ENCODE measurements around the gene MYO15A. TPM values are rescaled to one million over a fixed set of nuclear protein-coding genes. Genes with fewer than 3 reads are reported as not detected.

The MYO15A gene, protein sequence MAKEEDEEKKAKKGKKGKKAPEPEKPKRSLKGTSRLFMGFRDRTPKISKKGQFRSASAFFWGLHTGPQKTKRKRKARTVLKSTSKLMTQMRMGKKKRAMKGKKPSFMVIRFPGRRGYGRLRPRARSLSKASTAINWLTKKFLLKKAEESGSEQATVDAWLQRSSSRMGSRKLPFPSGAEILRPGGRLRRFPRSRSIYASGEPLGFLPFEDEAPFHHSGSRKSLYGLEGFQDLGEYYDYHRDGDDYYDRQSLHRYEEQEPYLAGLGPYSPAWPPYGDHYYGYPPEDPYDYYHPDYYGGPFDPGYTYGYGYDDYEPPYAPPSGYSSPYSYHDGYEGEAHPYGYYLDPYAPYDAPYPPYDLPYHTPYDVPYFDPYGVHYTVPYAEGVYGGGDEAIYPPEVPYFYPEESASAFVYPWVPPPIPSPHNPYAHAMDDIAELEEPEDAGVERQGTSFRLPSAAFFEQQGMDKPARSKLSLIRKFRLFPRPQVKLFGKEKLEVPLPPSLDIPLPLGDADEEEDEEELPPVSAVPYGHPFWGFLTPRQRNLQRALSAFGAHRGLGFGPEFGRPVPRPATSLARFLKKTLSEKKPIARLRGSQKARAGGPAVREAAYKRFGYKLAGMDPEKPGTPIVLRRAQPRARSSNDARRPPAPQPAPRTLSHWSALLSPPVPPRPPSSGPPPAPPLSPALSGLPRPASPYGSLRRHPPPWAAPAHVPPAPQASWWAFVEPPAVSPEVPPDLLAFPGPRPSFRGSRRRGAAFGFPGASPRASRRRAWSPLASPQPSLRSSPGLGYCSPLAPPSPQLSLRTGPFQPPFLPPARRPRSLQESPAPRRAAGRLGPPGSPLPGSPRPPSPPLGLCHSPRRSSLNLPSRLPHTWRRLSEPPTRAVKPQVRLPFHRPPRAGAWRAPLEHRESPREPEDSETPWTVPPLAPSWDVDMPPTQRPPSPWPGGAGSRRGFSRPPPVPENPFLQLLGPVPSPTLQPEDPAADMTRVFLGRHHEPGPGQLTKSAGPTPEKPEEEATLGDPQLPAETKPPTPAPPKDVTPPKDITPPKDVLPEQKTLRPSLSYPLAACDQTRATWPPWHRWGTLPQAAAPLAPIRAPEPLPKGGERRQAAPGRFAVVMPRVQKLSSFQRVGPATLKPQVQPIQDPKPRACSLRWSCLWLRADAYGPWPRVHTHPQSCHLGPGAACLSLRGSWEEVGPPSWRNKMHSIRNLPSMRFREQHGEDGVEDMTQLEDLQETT (N-terminal part only)
- 0.39 TPM for polyA plus RNA-seq (2013, experiment 1 of 2; ENCODE audit: insufficient read length)
- 0.50 TPM for polyA plus RNA-seq (2013, experiment 2 of 2; ENCODE audit: insufficient read length)

- no peak for DNase-seq
Measured at GRCh38 chr17:18108401-18109312, at the start of gene MYO15A. TSS of gene MYO15A (plus strand) at chr17:18108756. CDS start at chr17:18118801, 10,045 bp downstream.

GRCh38 chr17:18059283-18059682, 49.3 kb upstream of the MYO15A start:
- DNase-seq: no peak

DNA sequence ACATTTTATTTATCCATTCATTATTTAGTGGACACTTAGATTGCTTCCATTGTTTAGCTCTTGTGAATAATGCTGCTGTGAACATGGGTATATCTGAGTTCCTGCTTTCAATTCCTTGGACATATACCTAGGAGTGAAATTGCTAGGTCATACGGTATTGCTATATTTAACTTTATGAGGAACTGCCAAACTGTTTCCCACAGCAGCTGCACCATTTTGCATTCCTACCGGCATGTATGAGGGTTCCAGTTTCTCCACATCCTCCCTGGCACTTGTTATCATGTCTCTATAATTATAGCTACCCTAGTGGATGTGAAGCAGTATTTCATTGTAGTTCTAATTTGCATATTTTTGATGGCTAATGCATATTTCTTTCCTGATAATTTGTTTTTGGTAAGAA, 44.5 kb upstream of the MYO15A start:
- DNase-seq: no peak

DNA sequence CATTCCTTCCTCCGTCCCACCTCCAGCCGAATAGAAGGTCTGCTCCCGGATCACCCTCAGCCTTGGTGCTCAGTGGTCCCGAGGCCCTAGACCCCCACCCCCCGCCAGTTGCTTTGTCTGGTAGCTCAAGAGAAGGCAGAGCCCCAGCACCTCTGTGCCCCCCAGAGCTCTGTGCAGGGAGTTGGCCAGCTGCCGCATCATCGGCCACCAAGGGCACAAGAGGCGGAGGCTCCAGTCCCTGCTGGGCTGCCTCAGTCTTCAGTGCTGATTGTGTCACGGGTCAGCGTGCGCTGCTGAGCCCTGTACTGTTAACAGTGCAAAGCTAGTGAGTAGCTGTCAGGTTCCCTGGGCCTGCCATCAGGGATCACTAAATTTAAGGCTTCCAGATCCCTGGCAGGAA, 43.0 kb upstream of the MYO15A start:
- DNase-seq: no peak

- no peak for DNase-seq
Measured at GRCh38 chr17:18066866-18067265, 41.7 kb upstream of the MYO15A start.

DNA sequence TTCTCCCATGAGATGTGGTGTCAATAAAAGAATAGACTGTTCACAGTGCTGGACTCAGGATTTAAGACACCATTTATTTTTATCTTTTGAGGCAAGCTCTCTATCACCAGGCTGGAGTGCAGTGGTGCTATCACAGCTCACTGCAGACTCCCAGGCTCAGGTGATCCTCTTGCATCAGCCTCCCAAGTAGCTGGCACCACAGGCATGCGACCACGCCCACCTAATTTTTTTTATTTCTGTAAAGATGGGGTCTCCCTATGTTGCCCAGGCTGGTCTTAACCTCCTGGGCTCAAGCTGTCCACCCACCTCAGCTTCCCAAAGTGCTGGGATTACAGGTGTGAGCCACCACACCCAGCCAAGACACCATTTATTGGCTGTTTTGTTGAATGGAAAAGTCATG, 39.5 kb upstream of the MYO15A start:
- DNase-seq: no peak

DNA sequence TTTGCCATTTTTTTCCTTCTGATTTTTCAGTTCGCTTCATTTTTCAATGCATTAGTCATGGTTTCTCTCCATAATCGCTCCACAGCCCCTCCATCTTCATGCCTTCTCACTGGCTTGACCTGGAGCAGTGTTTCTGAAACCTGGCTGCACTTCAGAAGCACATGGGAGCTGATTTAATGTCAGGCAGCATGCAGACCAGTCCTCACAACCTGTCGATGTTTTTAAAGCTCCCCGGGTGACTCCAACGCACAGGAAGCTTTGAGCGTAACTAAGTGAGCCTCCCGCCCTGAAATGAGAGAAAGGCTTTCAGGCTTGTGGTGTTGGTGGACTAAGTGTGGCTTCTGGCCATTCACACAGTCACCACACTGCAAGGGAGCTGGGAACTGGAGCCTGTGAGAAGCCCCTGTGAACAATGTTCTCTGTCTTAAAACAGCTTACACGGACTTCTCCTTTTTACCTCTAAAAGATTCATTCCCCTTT, 37.7 kb upstream of the MYO15A start:
- peak; percentile 44 for DNase-seq

DNA sequence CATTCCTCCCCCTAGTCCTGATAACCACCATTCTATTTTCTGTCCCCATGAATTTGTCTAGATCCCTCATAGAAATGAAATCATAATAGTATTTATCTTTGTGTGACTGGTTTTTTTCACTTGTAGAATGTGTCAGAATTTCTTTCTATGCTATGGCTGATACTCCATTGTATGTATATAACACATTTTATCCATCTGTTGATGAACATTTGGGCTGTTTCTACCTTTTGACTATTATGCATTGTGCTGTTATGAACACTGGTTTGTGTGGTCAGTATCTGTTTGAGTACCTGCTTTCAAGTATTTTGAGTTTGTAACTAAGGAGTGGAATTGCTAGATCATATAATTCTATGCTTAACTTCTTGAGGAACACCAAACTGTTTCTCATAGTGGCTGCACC, 36.8 kb upstream of the MYO15A start:
- DNase-seq: no peak

- peak; percentile 10 for DNase-seq
Measured at GRCh38 chr17:18074566-18075272, 33.8 kb upstream of the MYO15A start.

DNA sequence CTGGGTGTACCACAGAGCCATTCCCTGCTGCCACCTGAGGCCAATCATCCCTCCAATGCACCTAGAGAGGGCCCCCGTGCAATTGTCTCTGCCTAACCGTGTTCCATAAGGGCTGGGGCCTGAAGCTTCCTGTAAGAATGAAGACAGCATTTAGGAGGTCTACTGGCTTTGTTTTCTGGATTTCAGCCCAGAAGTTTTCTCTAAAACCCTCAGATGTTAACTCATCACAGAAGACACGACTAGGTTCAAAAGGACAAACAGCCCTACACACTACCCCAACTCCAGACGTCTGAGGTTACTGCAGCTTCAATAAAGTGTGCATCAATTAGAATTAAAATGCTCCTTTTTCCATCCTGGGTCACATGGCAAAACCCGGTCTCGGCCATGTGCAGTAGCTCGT, 31.6 kb upstream of the MYO15A start:
- DNase-seq: peak; percentile 54

DNA sequence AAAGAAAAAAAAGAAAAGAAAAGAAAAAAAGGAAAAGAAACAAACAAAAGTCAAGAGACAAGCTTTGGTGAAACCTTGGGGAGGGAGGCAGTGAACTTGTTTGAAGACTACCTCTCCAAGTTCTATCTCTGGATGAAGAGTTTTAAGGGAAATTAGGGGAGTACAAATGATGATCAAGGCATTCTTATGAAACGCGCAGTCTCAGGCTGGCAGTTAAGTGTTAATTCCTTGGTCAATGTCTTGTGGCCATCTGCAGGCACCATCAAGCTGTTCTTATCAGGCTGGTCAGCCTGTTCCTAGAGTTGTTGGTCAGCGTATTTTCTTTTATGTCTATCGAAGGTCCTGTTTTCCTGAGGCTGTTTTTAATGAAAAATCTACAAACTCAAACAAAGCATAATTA, 29.0 kb upstream of the MYO15A start:
- no peak for DNase-seq

DNA sequence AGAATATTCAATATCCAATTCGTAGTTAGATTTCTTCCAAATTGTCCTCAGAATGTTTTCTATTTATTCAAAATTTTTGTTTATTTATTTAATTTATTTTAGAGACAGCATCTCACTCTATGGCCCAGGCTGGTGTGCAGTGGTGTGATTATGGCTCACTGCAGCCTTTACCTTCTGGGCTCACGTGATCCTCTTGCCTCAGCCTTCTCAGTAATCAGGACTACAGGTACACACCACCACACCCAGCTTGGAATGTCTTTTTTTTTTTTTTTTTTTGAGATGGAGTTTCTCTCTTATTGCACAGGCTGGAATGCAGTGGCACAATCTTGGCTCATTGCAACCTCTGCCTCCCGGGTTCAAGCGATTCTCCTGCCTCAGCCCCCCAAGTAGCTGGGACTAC, 24.3 kb upstream of the MYO15A start:
- DNase-seq: no peak

- DNase-seq: peak; percentile 90
Measured at GRCh38 chr17:18087610-18088491, 20.7 kb upstream of the MYO15A start, which contains the start of gene DRG2. TSS of gene DRG2 (plus strand) at chr17:18087948. CDS start at chr17:18088024, 76 bp downstream.

DNA sequence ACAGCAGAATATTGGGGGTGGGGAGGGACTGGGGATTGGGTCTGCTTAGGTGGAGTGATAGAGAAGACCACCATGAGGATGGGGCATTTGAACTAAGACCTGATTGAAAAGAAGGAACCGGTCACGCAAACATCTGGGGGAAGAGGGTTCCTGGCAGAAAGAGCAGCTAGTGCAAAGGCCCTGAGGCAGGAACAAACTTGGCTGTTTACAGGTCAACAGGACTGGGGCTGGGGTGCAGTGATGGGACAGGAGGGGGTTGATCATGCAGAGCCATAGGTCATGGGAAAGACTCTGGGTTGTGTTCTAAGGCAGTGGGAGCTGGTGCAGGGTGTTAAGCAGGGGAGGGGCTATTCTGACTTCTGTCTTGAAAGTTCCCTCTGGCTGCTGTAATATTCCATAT, 18.9 kb upstream of the MYO15A start:
- DNase-seq: no peak

- peak; percentile 68 for DNase-seq
Measured at GRCh38 chr17:18093616-18094408, 14.7 kb upstream of the MYO15A start.

GRCh38 chr17:18094409-18094807, 14.1 kb upstream of the MYO15A start:
- no peak for DNase-seq

DNA sequence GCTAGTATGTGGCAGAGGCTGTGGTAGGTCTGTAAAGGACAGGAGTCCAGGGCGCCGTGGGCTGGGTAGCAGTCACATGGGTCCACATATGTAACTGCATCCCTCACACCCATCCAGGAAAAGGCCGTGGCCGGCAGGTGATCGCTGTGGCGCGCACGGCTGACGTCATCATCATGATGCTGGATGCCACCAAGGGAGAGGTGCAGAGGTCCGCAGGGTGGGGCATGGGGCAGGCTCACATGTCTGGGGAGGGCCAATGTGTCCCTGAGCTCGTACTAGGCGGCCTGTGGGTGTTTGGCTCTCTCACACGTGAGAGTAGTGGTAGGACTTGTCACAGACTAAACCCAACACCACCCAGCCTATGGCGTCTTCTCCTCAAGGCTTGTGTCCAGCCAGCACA, 9.0 kb upstream of the MYO15A start:
- no peak for DNase-seq

- no peak for DNase-seq
Measured at GRCh38 chr17:18100616-18101015, 7.9 kb upstream of the MYO15A start.

DNA sequence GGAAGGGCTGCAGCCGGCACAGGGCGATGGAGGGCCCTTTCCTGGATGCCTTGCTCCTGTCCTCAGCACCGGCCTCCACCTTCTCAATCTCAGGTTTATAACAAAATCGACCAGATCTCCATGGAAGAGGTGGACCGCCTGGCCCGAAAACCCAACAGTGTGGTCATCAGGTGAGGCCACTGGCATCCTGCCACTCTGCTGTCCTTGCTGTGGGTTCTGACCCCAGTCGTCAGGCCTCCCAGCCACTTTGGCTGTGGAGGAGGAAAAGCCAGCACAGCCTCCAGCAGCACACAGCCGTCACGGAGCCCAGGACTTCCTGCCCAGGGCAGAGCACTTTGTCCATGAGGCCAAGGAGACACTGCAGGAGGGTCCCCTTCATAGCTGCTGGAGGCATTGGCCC, 6.7 kb upstream of the MYO15A start:
- DNase-seq: no peak

Data from fibroblast of skin of abdomen (primary cell).